Measurements from ENCODE around the gene SLC4A4.

Gene SLC4A4

GRCh38 chr4:71473541-71474240 is 134.9 kb downstream of the SLC4A4 start:
- DNase-seq (ENCODE audit: low read depth): no peak

- no peak for DNase-seq (ENCODE audit: low read depth)
Observed at GRCh38 chr4:71474731-71475130, 135.9 kb downstream of the SLC4A4 start.

- no peak for DNase-seq (ENCODE audit: low read depth)
Observed at GRCh38 chr4:71476240-71476639, 137.4 kb downstream of the SLC4A4 start.

- no peak for DNase-seq (ENCODE audit: low read depth)
Observed at GRCh38 chr4:71486550-71487343, 147.9 kb downstream of the SLC4A4 start.

GRCh38 chr4:71487344-71487920 is 148.6 kb downstream of the SLC4A4 start:
- DNase-seq (ENCODE audit: low read depth): no peak

- no peak for DNase-seq (ENCODE audit: low read depth)
Observed at GRCh38 chr4:71494539-71494938, 155.7 kb downstream of the SLC4A4 start.

- DNase-seq (ENCODE audit: low read depth): no peak
Observed at GRCh38 chr4:71495454-71495853, 156.6 kb downstream of the SLC4A4 start.

GRCh38 chr4:71497078-71497477 is 158.3 kb downstream of the SLC4A4 start:
- no peak for DNase-seq (ENCODE audit: low read depth)

GRCh38 chr4:71498002-71498401 is 159.2 kb downstream of the SLC4A4 start:
- DNase-seq (ENCODE audit: low read depth): no peak

GRCh38 chr4:71498625-71499024 is 159.8 kb downstream of the SLC4A4 start:
- no peak for DNase-seq (ENCODE audit: low read depth)

GRCh38 chr4:71501992-71502391 is 163.2 kb downstream of the SLC4A4 start:
- DNase-seq (ENCODE audit: low read depth): no peak

- no peak for DNase-seq (ENCODE audit: low read depth)
Observed at GRCh38 chr4:71518283-71518989, 179.6 kb downstream of the SLC4A4 start.

GRCh38 chr4:71520308-71520707 is 181.5 kb downstream of the SLC4A4 start:
- no peak for DNase-seq (ENCODE audit: low read depth)

- DNase-seq (ENCODE audit: low read depth): no peak
Observed at GRCh38 chr4:71520850-71521249, 182.0 kb downstream of the SLC4A4 start.

GRCh38 chr4:71524756-71525155 is 185.9 kb downstream of the SLC4A4 start:
- no peak for DNase-seq (ENCODE audit: low read depth)

- DNase-seq (ENCODE audit: low read depth): no peak
Observed at GRCh38 chr4:71526637-71527406, 188.0 kb downstream of the SLC4A4 start.

- DNase-seq (ENCODE audit: low read depth): no peak
Observed at GRCh38 chr4:71532407-71532806, 193.6 kb downstream of the SLC4A4 start.

GRCh38 chr4:71533121-71533520 is 194.3 kb downstream of the SLC4A4 start:
- no peak for DNase-seq (ENCODE audit: low read depth)

- DNase-seq (ENCODE audit: low read depth): no peak
Observed at GRCh38 chr4:71537551-71538065, 198.8 kb downstream of the SLC4A4 start.

- no peak for DNase-seq (ENCODE audit: low read depth)
Observed at GRCh38 chr4:71538528-71538927, 199.7 kb downstream of the SLC4A4 start.

GRCh38 chr4:71540749-71541269 is 202.0 kb downstream of the SLC4A4 start:
- DNase-seq (ENCODE audit: low read depth): no peak

All from activated T-cell treated with anti-CD3 and anti-CD28 coated beads for 48 hours (primary cell).